Mesothelial cell of epicardium (in vitro differentiated cells): ENCODE measurements around the gene XPC. TPM values are rescaled to one million over a fixed set of nuclear protein-coding genes. Genes with fewer than 3 reads are reported as not detected.

Experiments
- DNase-seq, 2 experiments: peaks; one replicate each; pipeline ENCODE4 v3.0.0; 2021; ENCODE audit warnings: low spot score in 2 of 2; ENCODE audit not compliant: unreplicated experiment in 2 of 2
- H3K27ac Mint-ChIP-seq: 2 replicates; pipeline ENCODE4 v1.8.0; 2021; ENCODE audit warnings: mixed read lengths
- H3K27me3 Mint-ChIP-seq: 2 replicates; pipeline ENCODE4 v1.8.0; 2021; ENCODE audit warnings: low read depth, mixed read lengths
- H3K36me3 Mint-ChIP-seq: 2 replicates; pipeline ENCODE4 v1.8.0; 2021; ENCODE audit warnings: mixed read lengths
- H3K4me1 Mint-ChIP-seq: 2 replicates; pipeline ENCODE4 v1.8.0; 2021; ENCODE audit warnings: mixed read lengths
- H3K4me3 Mint-ChIP-seq: 2 replicates; pipeline ENCODE4 v1.8.0; 2021; ENCODE audit warnings: mild to moderate bottlenecking, moderate library complexity, mixed read lengths
- H3K9me3 Mint-ChIP-seq: 2 replicates; pipeline ENCODE4 v1.8.0; 2021; ENCODE audit warnings: mixed read lengths
- CTCF ChIP-seq: fragments of 200-600 bp; sonication (generic); IDR thresholded peaks from one replicate; pipeline ENCODE4 v1.5.0; 2021; ENCODE audit warnings: antibody characterized with exemption; ENCODE audit not compliant: unreplicated experiment
- total RNA-seq: library from RNA; stranded (reverse); gene quantifications from 3 replicates; pipeline ENCODE4 v1.2.1, GENCODE V29; 2021

The XPC gene
- total RNA-seq, 1 donor from 2014 or later, result 47.8 TPM

- no peaks in the 10 kb centered on the region for H3K27me3 Mint-ChIP-seq
- H3K36me3 Mint-ChIP-seq, result peaks cover 50% of the 10 kb centered on the region
- no peaks in the 10 kb centered on the region for H3K9me3 Mint-ChIP-seq
- H3K27ac Mint-ChIP-seq, result no peak overlapping the region
- TF ChIP-seq CTCF, result no peak
- DNase-seq, result no peak
- no peak overlapping the region for H3K4me3 Mint-ChIP-seq
- no peaks in the 10 kb centered on the region for H3K4me1 Mint-ChIP-seq
Measured at GRCh38 chr3:14154895-14155440, 23.4 kb downstream of the XPC start.

- no peak overlapping the region for H3K27ac Mint-ChIP-seq
- no peaks in the 10 kb centered on the region for H3K4me1 Mint-ChIP-seq
- no peaks in the 10 kb centered on the region for H3K27me3 Mint-ChIP-seq
- peaks cover 46% of the 10 kb centered on the region for H3K36me3 Mint-ChIP-seq
- H3K9me3 Mint-ChIP-seq, result no peaks in the 10 kb centered on the region
- no peak for DNase-seq
- TF ChIP-seq CTCF, result no peak
- no peak overlapping the region for H3K4me3 Mint-ChIP-seq
Measured at GRCh38 chr3:14154276-14154675, 24.1 kb downstream of the XPC start.

- Mint-ChIP-seq H3K9me3 (no peaks in the 10 kb centered on the region), H3K36me3 (peaks cover 40% of the 10 kb centered on the region), H3K27me3 (no peaks in the 10 kb centered on the region), H3K27ac (no peak overlapping the region), H3K4me1 (no peaks in the 10 kb centered on the region), H3K4me3 (no peak overlapping the region)
- TF ChIP-seq CTCF, result no peak
- DNase-seq, result no peak
Measured at GRCh38 chr3:14153663-14154062, 24.7 kb downstream of the XPC start.

GRCh38 chr3:14152963-14153355 lies 25.4 kb downstream of the XPC start:
- no peak overlapping the region for H3K4me3 Mint-ChIP-seq
- TF ChIP-seq CTCF, result no peak
- no peaks in the 10 kb centered on the region for H3K9me3 Mint-ChIP-seq
- H3K4me1 Mint-ChIP-seq, result no peaks in the 10 kb centered on the region
- DNase-seq, result no peak
- H3K36me3 Mint-ChIP-seq, result peaks cover 35% of the 10 kb centered on the region
- H3K27ac Mint-ChIP-seq, result no peak overlapping the region
- no peaks in the 10 kb centered on the region for H3K27me3 Mint-ChIP-seq

GRCh38 chr3:14152233-14152962 lies 26.0 kb downstream of the XPC start:
- no peaks in the 10 kb centered on the region for H3K9me3 Mint-ChIP-seq
- peak; percentile 11 for TF ChIP-seq CTCF
- no peak for DNase-seq
- H3K4me3 Mint-ChIP-seq, result no peak overlapping the region
- no peaks in the 10 kb centered on the region for H3K4me1 Mint-ChIP-seq
- no peak overlapping the region for H3K27ac Mint-ChIP-seq
- H3K27me3 Mint-ChIP-seq, result no peaks in the 10 kb centered on the region
- peaks cover 36% of the 10 kb centered on the region for H3K36me3 Mint-ChIP-seq
